ENCODE data around the gene SASH1.

SASH1 gene

DNA sequence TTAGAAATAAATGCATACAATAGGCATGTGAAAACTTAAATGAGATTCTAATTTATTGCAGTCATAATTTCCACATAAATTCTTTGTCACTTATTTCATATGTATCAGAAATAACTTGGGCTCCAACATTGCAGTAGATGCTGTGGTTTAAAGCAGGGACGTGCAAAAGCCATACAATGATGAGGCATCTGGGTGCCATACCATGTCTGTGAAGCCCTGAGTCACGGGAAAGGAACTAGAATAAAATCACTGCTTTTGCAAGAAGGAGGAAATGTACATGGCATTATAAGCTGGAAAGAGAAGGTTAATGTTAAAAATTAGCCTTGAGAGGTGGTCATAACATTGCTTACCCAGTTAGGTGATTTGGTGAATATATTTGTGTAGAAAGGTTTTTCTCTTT lies 180.4 kb downstream of the SASH1 start:
- DNase-seq (ENCODE audit: low spot score), result no peak

DNA sequence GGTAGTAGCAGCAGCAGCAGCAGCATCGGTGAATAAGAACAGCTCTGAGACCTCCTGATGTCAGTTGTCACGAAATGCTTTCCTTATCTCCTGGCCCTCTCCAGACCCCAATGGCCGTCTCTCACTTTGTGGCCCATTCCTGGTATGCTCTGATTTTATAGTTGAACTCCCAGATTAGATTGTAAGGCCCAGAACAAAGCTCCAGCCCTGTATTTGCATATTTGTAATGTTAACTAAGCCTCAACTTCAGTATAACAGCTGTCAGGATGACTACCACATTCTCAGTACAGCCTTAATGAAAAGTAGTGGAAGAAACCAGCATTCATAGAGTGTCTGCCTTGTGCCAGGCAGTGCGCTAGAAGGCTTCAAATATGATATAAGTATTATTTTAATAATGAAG lies 180.9 kb downstream of the SASH1 start:
- DNase-seq (ENCODE audit: low spot score), result no peak

- no peak for DNase-seq (ENCODE audit: low spot score)
Observed at GRCh38 chr6:148524471-148524882, 181.8 kb downstream of the SASH1 start.

GRCh38 chr6:148524976-148525375 lies 182.3 kb downstream of the SASH1 start:
- no peak for DNase-seq (ENCODE audit: low spot score)

DNA sequence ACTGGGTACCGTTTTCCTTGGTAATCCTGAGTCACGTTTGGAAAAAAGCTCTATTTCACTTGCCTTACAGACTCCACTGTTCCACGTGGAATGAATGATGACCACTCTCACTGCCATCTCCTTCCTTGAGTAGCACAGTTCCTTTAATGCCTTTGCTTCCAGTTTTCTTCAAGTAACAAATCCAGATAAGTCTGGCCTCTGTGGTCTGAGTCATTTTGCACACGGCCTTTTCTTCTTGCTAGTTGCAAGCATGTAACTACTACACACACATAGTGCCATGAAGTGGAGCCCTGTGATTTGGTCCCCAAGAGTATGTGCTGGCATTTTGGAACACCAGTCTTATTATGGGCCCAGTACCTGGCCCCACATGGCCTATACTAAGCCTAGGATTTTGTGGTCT lies 182.8 kb downstream of the SASH1 start:
- no peak for DNase-seq (ENCODE audit: low spot score)

GRCh38 chr6:148526145-148526544 lies 183.5 kb downstream of the SASH1 start:
- no peak for DNase-seq (ENCODE audit: low spot score)

GRCh38 chr6:148528292-148528691 lies 185.7 kb downstream of the SASH1 start:
- no peak for DNase-seq (ENCODE audit: low spot score)

- no peak for DNase-seq (ENCODE audit: low spot score)
Observed at GRCh38 chr6:148529010-148529409, 186.4 kb downstream of the SASH1 start.

DNA sequence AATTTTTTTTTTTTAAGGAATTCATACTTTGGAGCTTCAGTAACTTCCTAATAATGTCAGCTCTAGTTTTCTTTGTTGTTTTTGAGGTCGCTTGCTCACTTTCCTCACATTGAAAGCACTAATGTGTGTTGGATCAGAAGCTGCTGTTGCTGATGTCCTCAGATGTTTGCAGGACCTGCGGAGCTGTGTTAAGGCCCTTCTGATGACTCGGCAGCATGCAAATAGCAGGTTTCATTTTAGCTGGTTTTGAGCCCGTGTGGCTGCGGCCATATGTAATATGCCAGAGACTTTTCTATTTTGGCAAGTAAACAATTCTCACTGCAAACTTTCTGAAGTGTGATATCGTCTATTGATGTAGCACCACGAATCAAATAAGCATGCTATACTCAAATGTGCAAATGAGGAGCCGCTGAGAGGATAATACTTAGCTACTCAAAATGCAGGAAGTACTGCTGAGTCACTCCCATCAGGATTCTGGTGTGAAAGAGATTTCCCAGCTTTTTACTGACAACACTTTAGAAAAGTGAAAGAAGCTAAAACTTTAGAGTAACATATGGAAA lies 187.8 kb downstream of the SASH1 start:
- peak; percentile 72 for DNase-seq (ENCODE audit: low spot score)

DNA sequence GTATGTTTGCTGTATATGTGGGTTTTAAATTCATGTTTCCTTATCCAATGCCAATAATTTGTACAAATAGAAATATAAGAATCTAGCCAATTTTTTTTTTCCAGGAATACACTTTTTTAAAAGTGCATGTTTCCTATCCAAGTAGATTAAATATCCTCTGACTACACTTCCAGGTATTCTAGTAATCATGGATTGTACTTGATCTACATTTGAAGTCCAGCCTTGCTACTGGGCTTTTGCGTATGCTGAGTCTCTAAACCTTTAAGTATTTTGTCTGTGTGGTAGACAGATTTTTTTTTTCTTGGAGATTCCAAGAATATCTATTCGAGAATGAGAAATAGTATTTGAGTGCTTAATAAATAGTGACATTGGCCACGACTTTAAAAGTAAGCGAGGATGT lies 188.3 kb downstream of the SASH1 start:
- no peak for DNase-seq (ENCODE audit: low spot score)

- no peak for DNase-seq (ENCODE audit: low spot score)
Observed at GRCh38 chr6:148532698-148533097, 190.1 kb downstream of the SASH1 start.

DNA sequence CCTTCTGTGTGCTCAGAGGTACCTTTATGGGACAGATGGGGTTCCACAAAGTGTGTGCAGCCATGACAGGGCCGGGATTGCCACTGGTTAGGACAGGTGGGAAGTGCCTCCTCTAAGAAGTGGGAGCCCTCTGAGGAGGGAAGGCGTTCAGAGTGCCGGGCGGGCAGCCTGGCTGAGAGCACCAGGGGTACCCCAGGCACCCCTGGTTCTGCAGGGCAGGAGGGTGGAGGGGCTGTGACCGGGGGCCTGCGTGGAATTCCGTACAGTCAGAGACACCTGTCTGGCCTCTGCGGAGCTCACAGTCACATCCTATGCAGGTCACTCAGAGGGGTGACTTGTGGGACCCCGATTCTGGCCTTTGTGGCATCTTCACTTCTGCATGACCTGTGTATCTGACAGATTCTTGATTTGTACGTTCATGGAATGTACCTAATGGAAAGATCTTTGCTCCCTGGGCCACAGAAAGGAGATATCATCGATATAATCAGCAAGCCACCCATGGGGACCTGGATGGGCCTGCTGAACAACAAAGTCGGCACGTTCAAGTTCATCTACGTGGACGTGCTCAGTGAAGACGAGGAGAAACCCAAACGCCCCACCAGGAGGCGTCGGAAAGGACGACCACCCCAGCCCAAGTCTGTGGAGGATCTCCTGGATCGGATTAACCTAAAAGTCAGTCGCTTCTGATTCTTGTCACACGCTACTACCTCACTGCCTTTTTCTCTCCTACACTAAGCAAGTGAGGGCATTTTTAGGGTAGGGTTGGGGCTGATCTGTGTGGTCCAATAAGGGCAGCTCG lies 190.9 kb downstream of the SASH1 start:
- no peak for DNase-seq (ENCODE audit: low spot score)

DNA sequence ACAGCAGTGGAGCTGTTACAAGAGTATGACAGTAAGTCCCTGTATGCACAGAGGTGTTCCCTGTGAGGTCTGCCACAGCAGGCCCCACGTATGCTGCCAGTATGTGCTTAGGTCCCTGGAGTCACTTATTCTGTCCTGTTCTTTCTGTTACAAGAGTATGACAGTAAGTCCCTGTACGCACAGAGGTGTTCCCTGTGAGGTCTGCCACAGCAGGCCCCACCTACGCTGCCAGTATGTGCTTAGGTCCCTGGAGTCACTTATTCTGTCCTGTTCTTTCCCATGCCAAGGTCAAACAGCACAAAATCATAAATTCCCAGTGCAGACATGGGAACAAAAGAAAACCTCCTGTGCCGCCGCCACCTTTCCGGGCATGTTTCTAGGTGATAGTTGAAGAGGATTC lies 192.2 kb downstream of the SASH1 start:
- DNase-seq (ENCODE audit: low spot score), result no peak

- no peak for DNase-seq (ENCODE audit: low spot score)
Observed at GRCh38 chr6:148535381-148535780, 192.7 kb downstream of the SASH1 start.

- DNase-seq (ENCODE audit: low spot score), result no peak
Observed at GRCh38 chr6:148535976-148536375, 193.3 kb downstream of the SASH1 start.

GRCh38 chr6:148538261-148539190 lies 195.9 kb downstream of the SASH1 start:
- DNase-seq (ENCODE audit: low spot score), result no peak

DNA sequence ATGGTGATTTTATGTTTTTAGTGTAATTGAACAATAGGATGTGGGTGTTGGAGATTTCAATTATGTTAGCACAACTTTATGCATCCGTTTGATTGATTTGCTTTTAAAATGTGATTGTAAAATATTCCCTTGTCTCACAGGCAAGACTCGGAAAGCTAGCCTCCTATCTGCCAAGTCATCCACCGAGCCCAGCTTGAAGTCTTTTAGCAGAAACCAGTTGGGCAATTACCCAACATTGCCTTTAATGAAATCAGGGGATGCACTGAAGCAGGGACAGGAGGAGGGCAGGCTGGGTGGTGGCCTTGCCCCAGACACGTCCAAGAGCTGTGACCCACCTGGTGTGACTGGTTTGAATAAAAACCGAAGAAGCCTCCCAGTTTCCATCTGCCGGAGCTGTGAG lies 200.9 kb downstream of the SASH1 start:
- DNase-seq (ENCODE audit: low spot score), result no peak

GRCh38 chr6:148544421-148544820 lies 201.8 kb downstream of the SASH1 start:
- DNase-seq (ENCODE audit: low spot score), result no peak

GRCh38 chr6:148545901-148546300 lies 203.3 kb downstream of the SASH1 start:
- DNase-seq (ENCODE audit: low spot score), result no peak

DNA sequence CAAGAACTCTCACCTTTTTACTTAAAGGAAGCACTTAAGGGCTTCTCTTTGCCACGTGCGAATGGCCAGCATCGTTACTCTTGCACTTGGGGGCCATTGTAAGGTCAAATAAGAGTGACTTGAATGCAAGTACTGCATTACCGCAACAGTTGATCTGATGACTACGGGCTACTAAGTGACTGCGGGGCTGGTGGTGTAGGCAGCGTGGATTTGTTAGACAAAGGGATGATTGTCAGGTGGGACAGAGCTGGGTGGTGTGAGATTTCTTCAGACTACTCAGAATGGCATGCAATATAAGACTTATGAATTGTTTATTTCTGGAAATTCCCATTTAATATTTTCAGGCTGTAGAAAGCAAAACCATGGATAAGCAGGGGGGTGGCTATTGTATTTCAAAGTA lies 204.5 kb downstream of the SASH1 start:
- no peak for DNase-seq (ENCODE audit: low spot score)

- no peak for DNase-seq (ENCODE audit: low spot score)
Observed at GRCh38 chr6:148548065-148548748, 205.6 kb downstream of the SASH1 start.

GRCh38 chr6:148548749-148549140 lies 206.1 kb downstream of the SASH1 start:
- no peak for DNase-seq (ENCODE audit: low spot score)
